ENCODE results near the gene HOXA7.

The HOXA7 gene

DNA sequence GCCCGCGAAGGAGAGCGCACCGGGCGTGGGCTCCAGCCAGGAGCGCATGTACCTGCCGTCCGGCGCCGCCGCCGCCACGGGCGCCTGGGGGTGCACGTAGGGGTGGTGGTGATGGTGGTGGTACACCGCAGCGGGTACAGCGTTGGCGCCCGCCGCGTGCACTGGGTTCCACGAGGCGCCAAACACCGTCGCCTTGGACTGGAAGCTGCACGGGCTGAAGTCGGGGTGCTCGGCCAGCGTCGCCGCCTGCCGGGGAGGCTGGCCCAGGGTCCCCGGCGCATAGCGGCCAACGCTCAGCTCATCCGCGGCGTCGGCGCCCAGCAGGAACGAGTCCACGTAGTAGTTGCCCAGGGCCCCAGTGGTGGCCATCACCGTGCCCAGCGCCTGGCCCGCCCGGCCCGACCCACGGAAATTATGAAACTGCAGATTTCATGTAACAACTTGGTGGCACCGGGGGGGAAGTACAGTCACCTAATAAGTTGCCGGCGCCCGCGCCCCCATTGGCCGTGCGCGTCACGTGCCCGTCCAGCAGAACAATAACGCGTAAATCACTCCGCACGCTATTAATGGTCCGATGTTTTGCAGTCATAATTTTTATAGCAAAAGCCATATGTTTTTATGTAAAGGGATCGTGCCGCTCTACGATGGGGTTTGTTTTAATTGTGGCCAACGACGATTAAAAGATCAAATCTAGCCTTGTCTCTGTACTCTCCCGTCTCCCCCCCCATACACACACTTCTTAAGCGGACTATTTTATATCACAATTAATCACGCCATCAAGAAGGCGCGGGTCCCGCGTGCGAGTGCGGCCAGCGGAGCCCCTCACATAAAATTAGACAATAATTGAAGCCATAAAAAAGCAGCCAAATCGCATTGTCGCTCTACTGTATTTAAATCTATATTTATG lies 8.9 kb upstream of the HOXA7 start, which contains the start of gene HOXA9:
Gene HOXA9, minus strand, starts transcription at position 449 of the 907 bp plus-strand sequence. Its CDS starts 80 bp downstream, at position 369.
- no peak for DNase-seq (ENCODE audit: low spot score)
- in situ Hi-C loops (cut with MboI; ENCODE audit: low sequenced_read_pairs, unreplicated experiment): loop anchor here (10.0 to 25.0 kb wide), 2 partner anchors 653 to 1301 kb away; no protein-coding TSS in a partner anchor
- TF ChIP-seq, protein P1, sequence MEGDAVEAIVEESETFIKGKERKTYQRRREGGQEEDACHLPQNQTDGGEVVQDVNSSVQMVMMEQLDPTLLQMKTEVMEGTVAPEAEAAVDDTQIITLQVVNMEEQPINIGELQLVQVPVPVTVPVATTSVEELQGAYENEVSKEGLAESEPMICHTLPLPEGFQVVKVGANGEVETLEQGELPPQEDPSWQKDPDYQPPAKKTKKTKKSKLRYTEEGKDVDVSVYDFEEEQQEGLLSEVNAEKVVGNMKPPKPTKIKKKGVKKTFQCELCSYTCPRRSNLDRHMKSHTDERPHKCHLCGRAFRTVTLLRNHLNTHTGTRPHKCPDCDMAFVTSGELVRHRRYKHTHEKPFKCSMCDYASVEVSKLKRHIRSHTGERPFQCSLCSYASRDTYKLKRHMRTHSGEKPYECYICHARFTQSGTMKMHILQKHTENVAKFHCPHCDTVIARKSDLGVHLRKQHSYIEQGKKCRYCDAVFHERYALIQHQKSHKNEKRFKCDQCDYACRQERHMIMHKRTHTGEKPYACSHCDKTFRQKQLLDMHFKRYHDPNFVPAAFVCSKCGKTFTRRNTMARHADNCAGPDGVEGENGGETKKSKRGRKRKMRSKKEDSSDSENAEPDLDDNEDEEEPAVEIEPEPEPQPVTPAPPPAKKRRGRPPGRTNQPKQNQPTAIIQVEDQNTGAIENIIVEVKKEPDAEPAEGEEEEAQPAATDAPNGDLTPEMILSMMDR (IDR thresholded peaks at IDR 0.05; ENCODE audit: borderline replicate concordance, control extremely low read depth, extremely low read depth, insufficient read depth, missing control alignments): no peak

DNA sequence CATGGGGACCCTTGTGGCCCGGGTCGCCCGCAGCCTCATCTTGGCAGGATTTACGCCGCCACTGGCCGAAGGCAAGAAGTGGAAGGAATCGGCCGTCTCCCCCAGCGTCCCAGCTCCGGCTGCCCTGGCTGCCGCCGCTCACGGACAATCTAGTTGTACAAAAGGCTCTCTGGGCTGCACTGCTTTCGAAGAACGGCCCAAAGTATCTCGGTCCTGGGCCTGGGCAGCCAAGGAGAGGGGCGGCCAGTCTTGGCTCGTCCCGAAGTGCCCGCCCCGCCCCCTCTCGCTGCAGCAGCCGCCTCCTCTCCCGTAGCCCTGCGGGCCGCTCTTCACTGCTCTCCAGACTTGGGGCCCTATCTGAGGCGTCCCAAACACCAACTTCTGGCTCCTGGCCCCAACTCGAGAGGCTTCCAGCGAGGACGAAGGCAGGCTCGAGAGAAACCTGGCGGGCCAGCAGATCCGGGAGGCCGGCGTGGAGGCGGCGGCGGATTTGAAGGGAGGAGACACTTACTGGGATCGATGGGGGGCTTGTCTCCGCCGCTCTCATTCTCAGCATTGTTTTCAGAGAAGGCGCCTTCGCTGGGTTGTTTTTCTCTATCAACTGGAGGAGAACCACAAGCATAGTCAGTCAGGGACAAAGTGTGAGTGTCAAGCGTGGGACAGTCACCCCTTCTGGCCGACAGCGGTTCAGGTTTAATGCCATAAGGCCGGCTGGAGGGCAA lies 8.1 kb upstream of the HOXA7 start:
- no peak for DNase-seq (ENCODE audit: low spot score)
- in situ Hi-C loops (cut with MboI; ENCODE audit: low sequenced_read_pairs, unreplicated experiment): loop anchor here (10.0 to 25.0 kb wide), 2 partner anchors 652 to 1300 kb away; no protein-coding TSS in a partner anchor
- TF ChIP-seq, protein P1 (IDR thresholded peaks at IDR 0.05; ENCODE audit: borderline replicate concordance, control extremely low read depth, extremely low read depth, insufficient read depth, missing control alignments): no peak

DNA sequence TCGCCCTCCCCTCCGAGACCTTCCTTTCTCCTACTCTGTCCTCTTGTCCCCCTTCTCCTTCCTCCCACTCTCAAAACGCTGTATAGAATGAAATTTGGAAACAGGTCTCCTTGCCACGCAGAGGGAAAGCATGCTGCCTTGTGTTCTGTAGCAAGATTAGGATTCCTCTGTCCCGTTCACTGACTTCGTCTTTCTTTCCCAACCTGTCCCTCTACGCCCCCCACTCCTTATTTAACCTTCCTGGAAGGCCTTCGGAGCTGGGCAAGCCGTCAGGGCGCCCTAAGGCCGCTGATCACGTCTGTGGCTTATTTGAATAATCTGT lies 7.5 kb upstream of the HOXA7 start:
- in situ Hi-C loops (cut with MboI; ENCODE audit: low sequenced_read_pairs, unreplicated experiment): loop anchor here (10.0 to 25.0 kb wide), 2 partner anchors 652 to 1299 kb away; no protein-coding TSS in a partner anchor
- TF ChIP-seq, protein P1 (IDR thresholded peaks at IDR 0.05; ENCODE audit: borderline replicate concordance, control extremely low read depth, extremely low read depth, insufficient read depth, missing control alignments): no peak
- DNase-seq (ENCODE audit: low spot score): no peak

DNA sequence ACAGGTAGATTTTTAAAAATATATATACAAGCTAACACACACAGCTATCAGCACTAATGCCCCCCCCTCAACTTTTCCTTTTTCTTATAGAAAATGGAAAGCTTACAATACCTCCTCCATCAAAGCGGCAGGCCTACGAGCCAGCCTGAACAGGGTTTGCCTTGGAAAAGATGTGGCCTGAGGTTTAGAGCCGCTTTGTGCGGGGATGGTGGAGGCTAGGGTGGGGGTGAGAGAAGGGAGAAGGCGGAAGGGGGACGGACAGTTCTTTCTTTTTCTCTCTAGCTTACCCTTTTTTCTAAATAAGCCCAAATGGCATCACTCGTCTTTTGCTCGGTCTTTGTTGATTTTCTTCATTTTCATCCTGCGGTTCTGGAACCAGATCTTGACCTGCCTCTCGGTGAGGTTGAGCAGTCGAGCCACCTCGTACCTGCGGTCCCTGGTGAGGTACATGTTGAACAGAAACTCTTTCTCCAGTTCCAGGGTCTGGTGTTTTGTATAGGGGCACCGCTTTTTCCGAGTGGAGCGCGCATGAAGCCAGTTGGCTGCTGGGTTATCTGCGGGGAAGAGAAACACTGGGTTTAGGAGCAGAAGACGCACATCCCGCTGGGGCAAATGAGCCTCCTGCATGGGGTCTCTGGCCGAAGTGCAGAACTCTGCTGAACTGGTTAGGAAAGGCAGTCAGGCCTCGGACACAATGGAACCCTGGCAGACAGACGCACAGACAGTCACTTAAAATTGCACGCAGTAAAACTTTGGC lies 7.0 kb upstream of the HOXA7 start:
- TF ChIP-seq, protein P1 (IDR thresholded peaks at IDR 0.05; ENCODE audit: borderline replicate concordance, control extremely low read depth, extremely low read depth, insufficient read depth, missing control alignments): no peak
- in situ Hi-C loops (cut with MboI; ENCODE audit: low sequenced_read_pairs, unreplicated experiment): loop anchor here (10.0 to 25.0 kb wide), 2 partner anchors 651 to 1299 kb away; no protein-coding TSS in a partner anchor
- DNase-seq (ENCODE audit: low spot score): no peak

DNA sequence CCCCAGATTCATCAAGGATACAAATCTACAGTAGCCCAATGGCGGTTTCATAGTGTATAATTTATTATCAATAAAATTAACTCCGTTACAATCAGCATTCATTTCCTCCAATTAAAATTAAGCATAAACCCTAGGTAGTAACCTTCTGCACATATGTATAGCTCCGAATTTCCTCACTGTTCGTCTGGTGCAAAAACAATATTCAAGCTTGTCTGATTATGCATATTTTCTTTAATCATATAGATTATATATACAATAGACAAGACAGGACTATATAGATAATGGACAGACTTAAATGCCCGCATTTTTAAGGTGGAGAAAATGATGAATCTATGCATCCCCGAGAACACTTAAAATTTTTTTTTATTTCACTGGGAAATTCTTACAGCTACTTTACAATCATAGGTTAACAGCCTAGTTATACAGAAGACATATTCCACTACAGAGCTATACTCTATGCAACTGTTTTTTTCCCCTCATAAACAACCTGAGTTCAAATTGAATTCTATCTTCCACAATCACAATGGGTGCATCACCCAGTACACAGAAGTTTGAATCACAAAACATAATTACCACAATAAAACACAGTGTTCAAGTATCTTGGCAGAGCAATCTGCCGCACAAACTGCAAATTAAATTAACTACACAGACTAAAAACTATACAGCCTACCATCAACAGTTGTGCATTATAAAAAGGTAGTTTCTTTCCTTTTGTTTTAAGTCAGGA lies 6.2 kb upstream of the HOXA7 start:
- in situ Hi-C loops (cut with MboI; ENCODE audit: low sequenced_read_pairs, unreplicated experiment): loop anchor here (10.0 to 25.0 kb wide), 2 partner anchors 650 to 1298 kb away; no protein-coding TSS in a partner anchor
- TF ChIP-seq, protein P1 (IDR thresholded peaks at IDR 0.05; ENCODE audit: borderline replicate concordance, control extremely low read depth, extremely low read depth, insufficient read depth, missing control alignments): no peak
- no peak for DNase-seq (ENCODE audit: low spot score)

Measured in GM13976 (cell line).